SH-SY5Y (cell line): Measurements from ENCODE around the gene RAB32.

Experiments used
- GATA2 ChIP-seq: IDR thresholded peaks from 2 replicates; pipeline ENCODE4 v1.6.1; 2011; ENCODE audit warnings: mild to moderate bottlenecking, low read depth, low read length
- GATA3 ChIP-seq: IDR thresholded peaks from 2 replicates; pipeline ENCODE4 v1.6.1; 2011; ENCODE audit warnings: low read depth, mild to moderate bottlenecking, low read length, moderate library complexity

RAB32 gene

GRCh38 chr6:146601352-146601751 is 57.7 kb downstream of the RAB32 start:
- TF ChIP-seq GATA2 (no peak), GATA3 (no peak)

DNA sequence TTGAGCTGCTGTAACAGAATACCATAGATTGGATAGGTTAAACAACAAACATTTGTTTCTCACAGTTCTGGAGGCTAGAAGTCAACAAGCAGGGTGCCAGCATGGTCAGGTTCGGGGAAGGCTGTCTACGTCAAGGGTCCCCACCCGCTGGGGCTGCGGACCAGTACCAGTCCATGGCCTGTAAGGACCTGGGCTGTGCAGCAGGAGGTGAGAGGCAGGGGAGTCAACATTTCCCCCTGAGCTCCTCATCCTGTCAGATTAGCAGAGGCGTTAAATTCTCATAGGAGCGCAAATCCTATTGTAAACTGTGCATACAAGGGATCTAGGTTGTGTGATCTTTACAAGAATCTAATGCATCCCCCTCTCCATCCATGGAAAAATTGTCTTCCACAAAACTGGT is 58.9 kb downstream of the RAB32 start:
- TF ChIP-seq GATA2 (no peak), GATA3 (no peak)
